Measurements from ENCODE around the gene HCRTR2.
"Not testable (repeated sequence)": the region's sequence is repeated elsewhere in the genome, so short reads cannot be mapped to it uniquely, and the experiment has no call there.

The HCRTR2 gene

DNA sequence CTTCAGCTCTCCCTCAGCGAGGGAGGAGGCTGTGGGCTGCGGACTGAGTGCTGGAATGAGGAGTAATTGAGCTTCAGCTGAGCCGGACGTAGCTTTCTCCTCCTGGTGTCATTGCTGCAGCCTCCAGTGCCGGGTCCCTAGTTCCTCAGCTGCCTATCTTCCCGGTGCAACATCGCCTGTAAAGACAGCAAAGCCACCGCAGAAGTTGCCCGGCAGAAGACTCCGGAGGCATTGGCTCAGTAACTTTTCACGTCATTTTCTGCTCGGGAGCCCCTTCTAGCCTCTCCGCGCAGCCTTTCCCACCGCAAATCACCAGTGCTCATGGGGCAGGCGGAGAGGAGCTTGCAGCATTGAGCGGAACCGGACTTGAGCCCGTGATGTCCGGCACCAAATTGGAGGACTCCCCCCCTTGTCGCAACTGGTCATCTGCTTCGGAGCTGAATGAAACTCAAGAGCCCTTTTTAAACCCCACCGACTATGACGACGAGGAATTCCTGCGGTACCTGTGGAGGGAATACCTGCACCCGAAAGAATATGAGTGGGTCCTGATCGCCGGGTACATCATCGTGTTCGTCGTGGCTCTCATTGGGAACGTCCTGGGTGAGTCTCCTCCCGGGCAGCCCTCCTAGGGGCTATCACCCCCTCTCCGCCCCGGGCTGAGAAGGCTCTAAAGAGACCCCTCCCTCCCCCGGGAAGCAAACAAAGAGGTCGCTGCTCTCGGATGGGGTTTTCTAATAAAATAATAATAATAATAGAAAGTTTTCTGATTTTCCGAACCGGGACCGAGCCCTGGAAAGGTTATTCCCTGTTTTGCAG, at the start of gene HCRTR2:
HCRTR2 (plus strand) TSS at position 305 of the 816 bp plus-strand sequence; CDS start at position 378, 73 bp downstream.
- no peak for DNase-seq (ENCODE audit: extremely low read depth in 1 of 2, low read depth in 1 of 2)

DNA sequence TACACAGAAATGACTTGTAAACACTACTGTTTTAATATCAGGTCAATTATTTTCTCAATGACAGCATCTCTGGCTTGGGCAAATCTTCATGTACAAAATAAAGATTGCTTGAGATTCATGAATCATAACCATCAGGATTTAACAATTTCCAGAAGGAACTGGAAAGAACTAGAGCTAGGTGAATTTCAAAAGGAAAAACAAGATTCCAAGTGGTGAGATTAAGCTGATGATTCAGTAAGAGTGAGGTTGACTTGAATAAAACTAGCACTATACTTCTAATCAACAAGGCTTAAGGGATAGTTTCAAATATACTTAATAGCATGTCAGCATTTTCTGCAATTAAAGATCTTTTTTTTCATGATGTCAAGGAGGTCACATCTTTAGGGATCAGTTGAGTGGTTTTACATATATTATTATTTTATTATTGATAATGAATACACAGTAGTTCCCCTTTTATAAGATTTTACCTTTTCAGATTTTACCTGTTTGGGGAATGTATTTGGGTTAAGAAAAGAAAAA, 43.5 kb upstream of the HCRTR2 start:
- no peak for DNase-seq (ENCODE audit: extremely low read depth in 1 of 2, low read depth in 1 of 2)

DNA sequence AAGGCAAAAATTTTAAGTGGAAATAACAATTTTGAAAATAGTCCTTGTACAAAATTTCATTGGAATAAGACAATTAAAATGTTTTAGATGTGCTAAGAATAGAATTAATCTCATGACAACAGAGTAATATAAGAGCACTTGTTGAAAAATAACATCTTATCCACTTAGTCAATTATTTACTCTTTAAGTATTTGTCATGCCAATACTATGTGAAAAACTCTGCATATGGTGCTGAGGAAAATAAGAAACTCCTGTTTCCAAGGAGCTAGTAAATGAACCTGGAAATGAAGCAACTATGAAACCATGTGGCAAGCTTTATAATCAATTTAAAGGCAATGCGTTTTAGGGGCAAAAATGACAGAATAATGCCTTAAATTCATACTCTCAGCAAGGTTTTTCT, 42.7 kb upstream of the HCRTR2 start:
- no peak for DNase-seq (ENCODE audit: extremely low read depth in 1 of 2, low read depth in 1 of 2)

DNA sequence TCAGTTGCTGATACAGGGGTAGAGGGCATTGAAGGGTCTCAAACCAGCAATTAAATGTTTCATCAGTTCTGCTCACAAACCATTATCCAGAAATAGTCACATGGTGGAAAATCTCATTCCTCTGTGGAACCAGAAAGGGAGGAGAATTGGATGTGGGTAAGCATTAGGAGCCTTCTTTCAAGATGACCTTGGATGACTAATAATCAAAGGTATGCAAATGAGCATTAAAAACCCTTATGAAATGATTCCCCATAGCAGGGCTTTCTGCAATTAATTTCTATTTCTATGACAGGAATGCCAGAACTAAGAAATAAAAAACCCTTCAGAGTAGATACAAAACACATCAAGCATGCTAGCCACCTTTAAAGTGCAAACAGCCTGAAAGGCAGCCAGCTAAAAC, 37.4 kb upstream of the HCRTR2 start:
- no peak for DNase-seq (ENCODE audit: extremely low read depth in 1 of 2, low read depth in 1 of 2)

DNA sequence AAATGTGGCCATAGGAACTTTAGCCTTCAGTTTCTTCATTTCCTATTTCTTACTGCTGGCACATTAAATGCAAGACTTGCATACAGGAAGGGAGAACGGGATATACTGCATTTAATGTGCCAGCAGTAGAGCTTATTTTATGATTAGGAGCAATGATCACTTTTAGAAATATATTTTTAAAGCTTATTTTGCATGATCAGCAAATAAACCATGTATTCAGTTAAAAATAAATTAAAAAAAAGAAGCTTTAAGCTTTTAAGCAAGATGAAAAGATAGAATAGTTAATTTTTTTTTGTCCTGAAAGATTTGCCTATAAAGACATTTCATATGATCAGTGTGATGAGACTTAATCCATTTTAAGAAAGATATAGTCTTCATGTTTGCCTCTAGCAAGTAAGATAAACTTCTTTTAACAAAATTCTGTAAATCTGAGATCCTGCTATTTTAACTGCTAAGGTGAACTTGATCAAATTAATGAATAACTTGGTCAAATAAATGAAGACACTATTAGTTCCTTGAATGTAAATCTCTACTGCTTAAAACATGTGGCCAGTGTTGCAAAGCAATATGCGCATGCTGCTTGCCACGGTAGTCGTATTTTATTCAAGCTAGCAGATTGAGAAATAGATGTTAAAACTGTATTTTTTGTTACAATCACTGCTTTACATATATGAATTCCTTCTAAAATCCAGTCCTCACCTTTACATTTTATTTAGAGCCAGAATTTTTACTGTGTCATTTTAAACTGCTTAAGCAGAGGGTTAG, 36.2 kb upstream of the HCRTR2 start:
- DNase-seq (ENCODE audit: extremely low read depth in 1 of 2, low read depth in 1 of 2), result no peak

DNA sequence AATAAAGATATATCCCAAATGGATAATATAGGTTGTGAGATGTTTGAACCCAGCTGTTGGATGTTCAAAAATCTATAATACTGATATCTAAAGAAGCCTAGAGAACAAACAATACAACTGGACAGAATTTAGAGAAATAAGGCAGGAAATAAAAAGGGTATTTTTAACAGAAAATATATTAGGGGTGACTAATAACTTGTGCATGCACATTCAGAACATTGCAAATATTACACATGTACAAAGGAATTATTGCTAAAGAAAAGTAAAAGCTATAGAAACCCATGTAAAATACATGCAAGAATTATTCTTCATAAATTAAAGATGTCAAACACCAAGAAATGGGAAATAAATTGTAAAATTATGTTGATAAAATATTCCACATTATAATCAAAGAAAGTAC, 32.7 kb upstream of the HCRTR2 start:
- DNase-seq (ENCODE audit: extremely low read depth in 1 of 2, low read depth in 1 of 2), result no peak

DNA sequence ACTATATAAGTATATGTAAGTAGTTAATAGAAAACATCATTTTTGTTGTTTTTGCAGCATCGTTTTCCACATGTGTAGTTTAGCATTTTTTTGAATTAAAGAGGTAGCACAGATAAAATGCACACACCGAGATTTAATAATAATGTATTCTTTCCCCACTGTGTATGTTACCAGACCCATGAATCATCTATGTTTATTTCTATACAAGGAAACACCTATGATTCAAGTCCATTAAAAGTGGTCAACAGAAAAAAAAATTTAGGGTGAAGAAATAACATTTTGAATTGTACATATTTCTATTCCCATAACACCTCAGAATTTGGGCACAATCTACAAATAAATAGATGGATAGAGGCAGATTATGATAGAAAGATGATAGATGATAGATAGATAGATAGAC, 31.7 kb upstream of the HCRTR2 start:
- no peak for DNase-seq (ENCODE audit: extremely low read depth in 1 of 2, low read depth in 1 of 2)

DNA sequence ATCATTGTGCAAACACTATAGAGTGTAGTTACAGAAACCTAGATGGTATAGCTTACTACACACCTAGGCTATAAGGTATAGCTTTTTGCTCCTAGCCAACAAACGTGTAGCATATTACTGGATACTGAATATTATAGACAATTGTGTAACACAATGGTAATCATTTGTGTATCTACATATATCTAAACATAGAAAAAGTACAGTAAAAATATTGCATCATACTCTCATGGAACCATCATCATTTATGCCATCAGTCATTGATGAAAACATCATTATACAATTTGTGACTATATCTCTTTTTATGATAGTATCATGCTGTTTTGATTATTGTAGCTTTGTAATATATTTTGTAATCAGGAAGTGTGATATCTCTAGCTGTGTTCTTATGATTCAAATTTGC, 21.0 kb upstream of the HCRTR2 start:
- no peak for DNase-seq (ENCODE audit: extremely low read depth in 1 of 2, low read depth in 1 of 2)

DNA sequence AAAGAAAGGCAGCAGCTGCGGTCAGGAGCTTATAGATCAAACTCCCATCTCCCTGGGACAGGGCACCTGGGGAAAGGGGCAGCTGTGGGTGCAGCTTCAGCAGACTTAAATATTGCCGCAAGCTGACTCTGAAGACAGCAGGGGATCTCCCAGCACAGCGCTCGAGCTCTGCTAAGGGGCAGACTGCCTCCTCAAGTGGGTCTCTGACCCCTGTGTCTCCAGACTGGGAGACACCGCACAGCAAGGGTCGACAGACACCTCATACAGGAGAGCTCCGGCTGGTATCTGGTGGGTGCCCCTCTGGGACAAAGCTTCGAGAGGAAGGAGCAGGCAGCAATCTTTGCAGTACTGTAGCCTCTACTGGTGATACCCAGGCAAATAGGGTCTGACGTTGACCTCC, 15.5 kb upstream of the HCRTR2 start:
- DNase-seq (ENCODE audit: extremely low read depth in 1 of 2, low read depth in 1 of 2), result not testable (repeated sequence)

DNA sequence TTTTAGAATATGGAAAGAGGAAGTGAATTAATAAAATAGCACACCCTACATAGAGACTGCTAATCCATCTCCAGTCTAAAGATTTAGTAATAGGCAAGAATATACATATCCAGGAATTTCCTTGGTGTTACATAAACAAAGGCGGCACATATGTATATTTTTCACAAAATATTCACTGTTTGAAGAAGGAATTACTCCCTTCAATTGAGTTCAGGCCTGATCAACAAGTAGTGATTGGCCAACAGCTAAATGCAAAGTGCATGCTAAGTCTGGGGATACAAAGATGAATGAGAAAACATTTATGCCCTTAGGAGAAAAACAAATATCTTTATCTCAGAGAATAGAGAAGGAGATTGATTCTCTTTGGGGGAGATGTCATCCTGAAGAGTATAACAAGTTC, 6.5 kb upstream of the HCRTR2 start:
- no peak for DNase-seq (ENCODE audit: extremely low read depth in 1 of 2, low read depth in 1 of 2)

DNA sequence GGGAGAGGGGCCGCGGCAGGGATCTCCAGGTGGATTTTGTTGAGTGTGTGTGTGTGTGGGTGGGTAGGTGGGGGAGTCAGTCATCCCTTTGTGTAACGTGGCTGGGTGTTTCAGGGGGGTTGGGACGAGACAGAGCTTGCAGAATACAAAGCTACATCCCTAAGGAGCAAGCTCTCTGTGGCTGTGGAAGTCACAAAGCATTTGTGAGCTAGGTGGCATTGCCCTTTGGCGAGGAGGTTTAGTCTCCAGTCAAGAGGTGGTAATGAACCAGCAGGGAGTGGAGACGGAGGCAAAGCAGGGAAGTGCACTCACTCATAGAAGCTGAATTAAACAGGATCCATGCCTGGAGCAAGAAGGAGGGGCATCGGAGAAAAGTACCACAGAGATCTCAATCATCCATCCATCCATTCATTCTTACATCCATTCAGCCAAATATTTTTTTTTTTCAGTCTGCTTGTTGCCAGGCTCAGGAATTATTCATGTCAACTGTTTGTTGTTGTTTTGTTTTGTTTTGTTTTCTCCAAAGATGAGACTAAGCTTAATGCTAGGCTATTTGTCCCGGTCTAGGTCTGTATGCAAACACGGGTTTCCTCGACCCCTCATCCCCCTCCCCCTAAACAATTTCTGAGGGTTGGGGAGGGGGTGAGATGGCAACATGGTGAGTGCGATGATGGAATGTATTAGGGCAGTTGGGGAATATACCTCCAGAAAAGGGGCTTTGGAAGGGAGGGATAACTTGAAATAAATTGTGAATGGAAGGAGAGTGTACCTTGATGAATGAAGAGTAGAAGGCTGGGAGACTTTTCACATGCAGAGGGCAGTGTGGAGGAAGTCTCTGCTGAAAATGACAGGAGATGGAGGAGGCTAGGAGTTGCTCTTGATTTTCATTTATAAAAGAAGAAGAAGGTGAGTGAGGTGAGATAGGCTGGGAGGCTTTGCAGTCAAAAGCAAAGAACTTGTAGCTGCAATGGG, 1.0 kb downstream of the HCRTR2 start:
- no peak for DNase-seq (ENCODE audit: extremely low read depth in 1 of 2, low read depth in 1 of 2)

DNA sequence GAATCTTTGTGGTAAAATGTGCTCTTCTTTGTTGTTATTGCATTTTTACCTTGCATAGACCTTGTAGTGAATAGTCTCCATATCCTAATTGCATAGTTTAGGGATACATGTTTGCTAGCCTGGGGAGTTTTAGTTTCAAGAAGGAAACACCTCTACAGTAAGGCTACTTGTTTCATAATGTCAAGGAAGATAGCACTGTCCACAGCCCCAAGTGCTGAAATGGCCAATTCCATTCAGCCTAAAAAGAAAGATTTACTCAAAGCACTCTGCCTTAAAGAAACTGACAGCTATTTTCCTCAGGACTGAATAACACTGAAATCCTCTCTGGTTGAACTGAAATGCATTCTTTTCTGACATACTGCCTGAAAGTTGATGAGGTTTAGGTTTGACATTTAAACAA, 2.6 kb downstream of the HCRTR2 start:
- no peak for DNase-seq (ENCODE audit: extremely low read depth in 1 of 2, low read depth in 1 of 2)

DNA sequence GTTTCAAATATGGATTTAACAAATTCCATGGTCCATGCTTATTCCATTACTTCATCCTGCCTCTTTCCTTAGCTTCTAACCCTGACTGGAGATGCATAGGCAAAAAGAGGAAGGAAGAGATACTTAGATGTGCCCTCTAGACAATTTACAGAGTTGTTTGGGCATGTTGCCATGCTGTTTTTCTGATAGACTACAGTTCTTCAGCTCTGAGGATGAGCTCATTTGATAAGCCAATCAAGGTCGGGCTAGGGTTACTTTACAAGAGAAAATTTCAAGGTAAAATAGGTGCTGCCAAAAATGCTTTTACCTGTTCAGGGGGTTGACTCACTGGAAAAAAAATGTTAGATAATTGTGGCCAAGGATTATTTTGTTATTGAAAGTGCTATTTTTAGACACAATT, 5.9 kb downstream of the HCRTR2 start:
- DNase-seq (ENCODE audit: extremely low read depth in 1 of 2, low read depth in 1 of 2), result no peak

DNA sequence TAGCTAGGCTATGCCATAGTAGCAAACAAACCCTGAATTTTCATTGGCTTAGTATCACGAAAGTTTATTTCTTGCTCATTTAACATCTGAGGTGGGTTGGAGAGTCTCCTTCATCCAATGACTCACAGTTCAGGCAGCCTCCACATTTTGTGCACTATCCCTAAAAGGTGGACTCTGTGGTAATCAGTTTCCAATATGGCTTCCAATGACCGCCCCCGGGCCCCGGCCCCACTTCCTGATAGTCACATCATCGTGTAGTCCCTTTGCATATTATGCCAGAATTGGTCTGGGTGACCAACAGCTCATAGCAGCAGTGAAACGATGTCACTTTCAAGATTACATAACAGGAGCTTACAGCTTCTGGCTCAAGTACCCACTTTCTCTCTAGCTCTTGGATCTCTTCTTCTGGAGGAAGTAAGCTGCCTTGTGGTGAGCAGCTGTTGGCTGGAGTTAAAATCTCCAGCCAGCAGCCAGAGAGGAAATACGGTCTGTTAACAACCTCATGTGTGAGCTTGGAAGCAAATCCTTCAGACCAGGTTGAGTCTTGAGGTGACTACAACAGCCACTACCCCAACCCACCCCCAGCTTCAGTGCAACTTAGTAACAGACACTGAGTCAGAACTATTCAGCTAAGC, 7.8 kb downstream of the HCRTR2 start:
- no peak for DNase-seq (ENCODE audit: extremely low read depth in 1 of 2, low read depth in 1 of 2)

DNA sequence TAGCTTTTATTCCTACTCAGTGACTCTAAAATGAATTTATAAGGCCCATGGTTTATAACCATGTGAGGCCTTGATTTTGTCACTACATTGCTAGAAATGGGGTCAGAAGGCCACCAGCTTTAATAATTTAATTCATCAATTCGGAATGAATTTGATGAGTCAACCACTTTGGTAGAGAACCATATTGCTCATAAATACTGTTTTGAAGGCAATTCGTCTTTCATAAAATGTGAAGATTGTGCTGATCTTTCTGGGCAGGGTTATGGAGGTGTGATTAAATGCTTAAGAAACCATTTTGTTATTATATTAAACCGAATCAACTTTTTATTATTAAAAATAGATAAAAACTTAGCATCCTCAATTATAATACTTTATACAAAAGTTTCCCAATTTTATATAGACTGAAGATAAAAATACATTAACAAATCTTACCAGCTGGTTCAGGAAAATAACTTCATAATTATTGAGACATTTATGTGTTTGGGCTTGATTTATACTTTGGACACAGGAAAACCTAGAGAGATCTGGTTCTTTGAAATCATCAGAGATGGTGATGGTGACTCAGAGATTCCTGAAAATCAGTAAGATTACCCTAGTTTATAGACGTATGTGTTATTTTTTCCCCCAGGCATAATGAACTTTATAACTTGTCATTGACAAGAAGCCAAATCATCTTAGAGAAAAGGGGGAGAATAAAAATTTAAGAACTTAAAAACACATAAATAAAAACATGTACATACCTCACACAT, 10.6 kb downstream of the HCRTR2 start:
- DNase-seq (ENCODE audit: extremely low read depth in 1 of 2, low read depth in 1 of 2), result no peak

DNA sequence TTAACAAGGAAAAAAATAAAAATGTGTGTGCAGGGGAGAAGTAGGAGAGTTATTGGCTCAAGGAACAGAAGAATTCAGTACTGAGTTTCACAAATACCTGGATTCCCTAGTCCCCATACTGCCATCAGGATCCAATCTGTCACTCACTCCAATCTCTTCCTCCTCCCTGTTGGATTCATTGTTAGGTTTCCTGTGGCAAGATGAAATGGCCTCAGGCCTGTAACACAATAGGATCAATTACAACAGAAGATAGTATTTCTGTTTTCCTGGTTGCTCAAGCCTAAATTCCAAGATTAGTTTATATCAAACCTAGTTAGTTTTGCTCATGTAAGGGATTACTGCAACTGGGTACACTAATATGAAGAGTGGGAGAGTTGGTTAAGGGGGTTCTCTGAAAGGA, 24.4 kb downstream of the HCRTR2 start:
- DNase-seq (ENCODE audit: extremely low read depth in 1 of 2, low read depth in 1 of 2), result no peak

DNA sequence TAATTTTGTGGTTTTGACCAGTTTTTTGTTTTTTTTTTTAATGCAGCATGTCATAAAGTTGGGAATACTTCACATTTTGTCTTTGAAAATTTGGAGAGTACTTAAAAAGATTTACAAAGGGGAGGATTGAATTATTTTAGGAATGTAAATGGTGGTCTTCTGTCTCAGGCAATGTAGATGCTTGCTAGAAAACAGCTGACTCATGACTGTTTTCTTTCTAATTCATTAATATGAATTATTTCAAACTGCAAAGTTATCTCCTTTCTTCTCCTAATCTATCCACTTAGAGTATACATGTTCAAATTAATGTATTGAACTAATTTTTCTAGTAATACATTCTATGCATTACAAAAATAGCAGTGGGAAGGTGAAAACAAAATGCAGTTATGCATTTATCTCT, 24.9 kb downstream of the HCRTR2 start:
- DNase-seq (ENCODE audit: extremely low read depth in 1 of 2, low read depth in 1 of 2), result no peak

DNA sequence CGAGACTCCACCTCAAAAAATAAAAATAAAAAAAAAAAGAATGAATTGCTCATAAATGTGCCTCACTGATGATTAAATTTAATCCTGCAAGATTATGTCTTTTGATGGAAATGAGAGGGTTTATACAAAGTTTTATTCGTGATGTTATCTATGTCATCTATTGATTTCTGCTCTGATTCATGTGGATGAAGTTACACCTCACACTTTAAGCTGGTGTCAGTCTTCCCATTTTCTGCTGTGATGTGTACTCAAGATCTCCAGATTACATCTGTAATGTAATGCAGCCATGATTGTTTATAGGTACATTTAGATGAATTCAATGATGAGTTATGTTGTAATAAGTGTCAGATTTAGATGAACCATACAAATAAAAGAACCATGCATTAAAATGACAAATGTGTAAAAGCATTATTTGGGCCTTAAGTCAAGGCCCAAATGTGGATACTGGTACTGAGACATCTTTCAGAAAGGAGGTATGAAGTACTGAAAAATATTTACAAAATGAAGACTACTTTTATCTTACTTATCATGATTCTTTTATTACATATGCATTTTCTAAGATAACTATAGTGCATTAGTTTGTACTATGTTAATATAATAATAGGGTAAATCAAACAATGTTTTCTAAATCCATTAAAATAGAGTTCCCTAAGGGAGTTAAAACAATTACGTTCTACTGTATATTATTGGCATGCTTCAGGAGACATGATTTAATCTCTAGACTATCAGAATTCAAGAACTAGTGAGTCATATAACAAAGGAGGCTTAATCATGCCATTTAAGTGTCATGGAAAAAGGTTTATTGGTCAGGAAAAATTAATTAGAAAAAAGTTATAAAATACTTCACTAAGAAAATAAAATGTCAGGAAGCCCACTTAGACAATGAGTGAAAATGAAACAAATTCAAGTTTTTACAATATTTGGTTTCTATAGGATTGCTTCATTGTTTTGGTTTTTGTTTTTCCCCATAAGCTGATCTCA, 34.5 kb downstream of the HCRTR2 start:
- DNase-seq (ENCODE audit: extremely low read depth in 1 of 2, low read depth in 1 of 2), result no peak

DNA sequence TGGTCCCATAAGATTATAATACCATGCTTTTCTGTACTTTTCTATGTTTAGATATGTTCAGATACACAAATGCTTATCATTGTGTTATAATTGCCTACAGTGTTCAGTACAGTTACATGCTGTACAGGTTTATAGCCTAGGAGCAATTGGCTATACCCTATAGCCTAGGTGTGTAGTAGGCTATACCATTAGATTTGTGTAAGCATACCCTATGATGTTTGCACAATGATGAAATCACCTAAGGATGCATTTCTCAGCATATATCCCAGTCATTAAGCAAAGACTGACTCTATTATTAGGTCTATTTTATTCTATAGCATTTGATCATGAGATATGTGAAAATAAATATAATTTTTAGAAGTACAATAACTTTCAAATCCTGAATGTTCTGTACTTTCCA, 36.6 kb downstream of the HCRTR2 start:
- DNase-seq (ENCODE audit: extremely low read depth in 1 of 2, low read depth in 1 of 2), result no peak

Data from stimulated activated CD8-positive, alpha-beta memory T cell treated with anti-CD3 and anti-CD28 coated beads, Interleukin-7, amount 100 ng/mL, for 48 hours (primary cell).